Measurements from ENCODE around the gene MAX. TPM values are rescaled to one million over a fixed set of nuclear protein-coding genes. Genes with fewer than 3 reads are reported as not detected.
A peak's percentile ranks its signal among the peaks of the same experiment; 100 is the strongest.

The MAX gene
- 122 and 128 TPM in 2 replicates for total RNA-seq

GRCh38 chr14:65102441-65103149, at the start of gene MAX:
TSS of gene MAX (minus strand) at chr14:65102517. CDS start at chr14:65102339, 178 bp downstream.
- Mint-ChIP-seq H3K36me3 (ENCODE audit: low read depth) (peaks cover 21% of the 10 kb centered on the region), H3K4me3 (peak within 1 kb of the TSS; percentile 91), H3K27ac (peak within 1 kb of the TSS; percentile 94), H3K27me3 (peaks cover 7% of the 10 kb centered on the region), H3K4me1 (peaks cover 36% of the 10 kb centered on the region), H3K9me3 (no peaks in the 10 kb centered on the region)
- peak; percentile 99 for DNase-seq
- intact Hi-C loops (cut with micrococcal nuclease) = loop anchor here (1.0 to 5.0 kb wide), 5 partner anchors 100 to 310 kb away; partner anchors contain the start of genes CHURC1, FNTB and FUT8

- no peaks in the 10 kb centered on the region for H3K4me1 Mint-ChIP-seq
- peaks cover 18% of the 10 kb centered on the region for H3K27me3 Mint-ChIP-seq
- no peaks in the 10 kb centered on the region for H3K9me3 Mint-ChIP-seq
- H3K36me3 Mint-ChIP-seq (ENCODE audit: low read depth) = no peaks in the 10 kb centered on the region
- no peak overlapping the region for H3K4me3 Mint-ChIP-seq
- intact Hi-C loops (cut with micrococcal nuclease) = no loop called here
- DNase-seq = no peak
- no peak overlapping the region for H3K27ac Mint-ChIP-seq
Measured at GRCh38 chr14:65151609-65151956, 49.3 kb upstream of the MAX start.

- H3K27me3 Mint-ChIP-seq = peaks cover 21% of the 10 kb centered on the region
- H3K4me1 Mint-ChIP-seq = no peaks in the 10 kb centered on the region
- H3K36me3 Mint-ChIP-seq (ENCODE audit: low read depth) = no peaks in the 10 kb centered on the region
- no peak overlapping the region for H3K4me3 Mint-ChIP-seq
- H3K9me3 Mint-ChIP-seq = no peaks in the 10 kb centered on the region
- no peak overlapping the region for H3K27ac Mint-ChIP-seq
- intact Hi-C loops (cut with micrococcal nuclease) = no loop called here
- no peak for DNase-seq
Measured at GRCh38 chr14:65150898-65151608, 48.7 kb upstream of the MAX start.

- Mint-ChIP-seq H3K36me3 (ENCODE audit: low read depth) (no peaks in the 10 kb centered on the region), H3K9me3 (no peaks in the 10 kb centered on the region), H3K27ac (no peak overlapping the region), H3K27me3 (peaks cover 30% of the 10 kb centered on the region), H3K4me1 (no peaks in the 10 kb centered on the region), H3K4me3 (no peak overlapping the region)
- intact Hi-C loops (cut with micrococcal nuclease) = no loop called here
- DNase-seq = no peak
Measured at GRCh38 chr14:65149116-65149515, 46.8 kb upstream of the MAX start.

- no peak overlapping the region for H3K4me3 Mint-ChIP-seq
- H3K27ac Mint-ChIP-seq = no peak overlapping the region
- H3K27me3 Mint-ChIP-seq = peaks cover 31% of the 10 kb centered on the region
- no peaks in the 10 kb centered on the region for H3K36me3 Mint-ChIP-seq (ENCODE audit: low read depth)
- H3K9me3 Mint-ChIP-seq = no peaks in the 10 kb centered on the region
- intact Hi-C loops (cut with micrococcal nuclease) = no loop called here
- DNase-seq = no peak
- no peaks in the 10 kb centered on the region for H3K4me1 Mint-ChIP-seq
Measured at GRCh38 chr14:65144170-65144569, 41.9 kb upstream of the MAX start.

GRCh38 chr14:65142914-65143625, 40.8 kb upstream of the MAX start:
- H3K4me1 Mint-ChIP-seq = no peaks in the 10 kb centered on the region
- no peaks in the 10 kb centered on the region for H3K36me3 Mint-ChIP-seq (ENCODE audit: low read depth)
- H3K4me3 Mint-ChIP-seq = no peak overlapping the region
- no peak overlapping the region for H3K27ac Mint-ChIP-seq
- no peak for DNase-seq
- H3K27me3 Mint-ChIP-seq = peaks cover 30% of the 10 kb centered on the region
- intact Hi-C loops (cut with micrococcal nuclease) = no loop called here
- H3K9me3 Mint-ChIP-seq = no peaks in the 10 kb centered on the region

- H3K27me3 Mint-ChIP-seq = peaks cover 27% of the 10 kb centered on the region
- H3K36me3 Mint-ChIP-seq (ENCODE audit: low read depth) = no peaks in the 10 kb centered on the region
- H3K27ac Mint-ChIP-seq = no peak overlapping the region
- H3K4me3 Mint-ChIP-seq = no peak overlapping the region
- intact Hi-C loops (cut with micrococcal nuclease) = no loop called here
- H3K9me3 Mint-ChIP-seq = no peaks in the 10 kb centered on the region
- DNase-seq = no peak
- no peaks in the 10 kb centered on the region for H3K4me1 Mint-ChIP-seq
Measured at GRCh38 chr14:65142429-65142828, 40.1 kb upstream of the MAX start.

GRCh38 chr14:65141523-65141922, 39.2 kb upstream of the MAX start:
- H3K27ac Mint-ChIP-seq = no peak overlapping the region
- no peak overlapping the region for H3K4me3 Mint-ChIP-seq
- peaks cover 26% of the 10 kb centered on the region for H3K27me3 Mint-ChIP-seq
- H3K36me3 Mint-ChIP-seq (ENCODE audit: low read depth) = no peaks in the 10 kb centered on the region
- no peak for DNase-seq
- no peaks in the 10 kb centered on the region for H3K9me3 Mint-ChIP-seq
- H3K4me1 Mint-ChIP-seq = no peaks in the 10 kb centered on the region
- intact Hi-C loops (cut with micrococcal nuclease) = no loop called here

GRCh38 chr14:65137648-65138307, 35.5 kb upstream of the MAX start:
- H3K4me1 Mint-ChIP-seq = peaks cover 2% of the 10 kb centered on the region
- intact Hi-C loops (cut with micrococcal nuclease) = no loop called here

GRCh38 chr14:65134651-65135579, 32.6 kb upstream of the MAX start:
- Mint-ChIP-seq H3K27ac (no peak overlapping the region), H3K9me3 (no peaks in the 10 kb centered on the region), H3K4me1 (peaks cover 2% of the 10 kb centered on the region), H3K36me3 (ENCODE audit: low read depth) (no peaks in the 10 kb centered on the region), H3K27me3 (no peaks in the 10 kb centered on the region), H3K4me3 (no peak overlapping the region)
- no peak for DNase-seq
- intact Hi-C loops (cut with micrococcal nuclease) = no loop called here

More at GRCh38 chr14:65137648-65138307, 35.5 kb upstream of the MAX start:
- H3K4me3 Mint-ChIP-seq = no peak overlapping the region
- H3K27ac Mint-ChIP-seq = no peak overlapping the region
- DNase-seq = no peak
- H3K9me3 Mint-ChIP-seq = no peaks in the 10 kb centered on the region
- peaks cover 9% of the 10 kb centered on the region for H3K27me3 Mint-ChIP-seq
- no peaks in the 10 kb centered on the region for H3K36me3 Mint-ChIP-seq (ENCODE audit: low read depth)

GRCh38 chr14:65132855-65133254, 30.5 kb upstream of the MAX start:
- Mint-ChIP-seq H3K4me3 (no peak overlapping the region), H3K27ac (no peak overlapping the region), H3K27me3 (peaks cover 5% of the 10 kb centered on the region), H3K4me1 (peaks cover 2% of the 10 kb centered on the region), H3K36me3 (ENCODE audit: low read depth) (no peaks in the 10 kb centered on the region), H3K9me3 (no peaks in the 10 kb centered on the region)
- DNase-seq = no peak
- intact Hi-C loops (cut with micrococcal nuclease) = no loop called here

- peaks cover 11% of the 10 kb centered on the region for H3K27me3 Mint-ChIP-seq
- no peaks in the 10 kb centered on the region for H3K9me3 Mint-ChIP-seq
- no peak overlapping the region for H3K4me3 Mint-ChIP-seq
- H3K27ac Mint-ChIP-seq = no peak overlapping the region
- DNase-seq = no peak
- H3K36me3 Mint-ChIP-seq (ENCODE audit: low read depth) = no peaks in the 10 kb centered on the region
- intact Hi-C loops (cut with micrococcal nuclease) = no loop called here
- H3K4me1 Mint-ChIP-seq = peaks cover 2% of the 10 kb centered on the region
Measured at GRCh38 chr14:65131301-65131701, 29.0 kb upstream of the MAX start.

- Mint-ChIP-seq H3K36me3 (ENCODE audit: low read depth) (no peaks in the 10 kb centered on the region), H3K27me3 (peaks cover 17% of the 10 kb centered on the region), H3K4me3 (no peak overlapping the region)
Measured at GRCh38 chr14:65128096-65128495, 25.8 kb upstream of the MAX start.

More at GRCh38 chr14:65128096-65128495, 25.8 kb upstream of the MAX start:
- intact Hi-C loops (cut with micrococcal nuclease) = no loop called here
- H3K27ac Mint-ChIP-seq = no peak overlapping the region
- no peaks in the 10 kb centered on the region for H3K4me1 Mint-ChIP-seq
- H3K9me3 Mint-ChIP-seq = no peaks in the 10 kb centered on the region
- DNase-seq = no peak
